ENCODE data around the gene CSGALNACT2.
"Not testable (repeated sequence)": the region's sequence is repeated elsewhere in the genome, so short reads cannot be mapped to it uniquely, and the experiment has no call there.

CSGALNACT2 gene

DNA sequence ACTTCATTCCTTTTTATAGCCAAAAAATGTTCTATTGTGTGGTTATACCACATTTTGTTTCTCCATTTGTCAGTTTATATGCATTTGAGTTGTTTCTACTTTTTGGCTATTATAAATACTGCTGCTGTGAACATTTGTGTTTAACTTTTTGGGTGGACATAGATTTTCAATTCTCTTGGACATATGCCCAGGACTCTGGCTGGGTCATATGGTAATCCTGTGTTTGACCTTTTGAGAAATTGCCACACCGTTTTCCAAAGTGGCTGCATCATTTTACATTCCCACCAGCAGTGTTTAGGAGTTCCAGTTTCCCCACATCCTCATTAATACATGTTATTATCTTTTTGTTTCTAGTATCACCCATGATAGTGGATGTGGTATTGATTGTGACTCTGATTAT is 39.4 kb downstream of the CSGALNACT2 start:
- no peak for DNase-seq (ENCODE audit: low read depth in 2 of 2)

GRCh38 chr10:43181146-43181545 is 42.9 kb downstream of the CSGALNACT2 start:
- no peak for DNase-seq (ENCODE audit: low read depth in 2 of 2)

DNA sequence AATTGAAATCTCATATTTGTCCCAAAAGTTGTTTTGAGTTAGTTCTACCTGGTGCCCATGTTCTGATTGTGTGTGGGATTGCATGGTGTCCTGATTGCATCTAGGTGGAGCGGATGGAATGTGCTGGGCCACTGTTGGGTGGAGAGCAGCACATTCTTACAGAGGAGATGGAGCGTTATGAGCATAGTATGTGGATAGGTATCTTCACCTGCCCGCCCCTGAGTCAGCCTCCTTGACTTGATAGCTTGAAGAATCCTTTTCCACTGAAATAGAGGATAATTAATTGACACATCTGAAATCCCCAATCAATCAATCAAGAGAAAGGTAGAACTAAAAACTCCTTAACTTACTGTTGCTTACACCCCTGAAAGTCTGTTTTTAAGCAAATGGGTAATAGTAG is 45.5 kb downstream of the CSGALNACT2 start:
- not testable (repeated sequence) for DNase-seq (ENCODE audit: low read depth in 2 of 2)

DNA sequence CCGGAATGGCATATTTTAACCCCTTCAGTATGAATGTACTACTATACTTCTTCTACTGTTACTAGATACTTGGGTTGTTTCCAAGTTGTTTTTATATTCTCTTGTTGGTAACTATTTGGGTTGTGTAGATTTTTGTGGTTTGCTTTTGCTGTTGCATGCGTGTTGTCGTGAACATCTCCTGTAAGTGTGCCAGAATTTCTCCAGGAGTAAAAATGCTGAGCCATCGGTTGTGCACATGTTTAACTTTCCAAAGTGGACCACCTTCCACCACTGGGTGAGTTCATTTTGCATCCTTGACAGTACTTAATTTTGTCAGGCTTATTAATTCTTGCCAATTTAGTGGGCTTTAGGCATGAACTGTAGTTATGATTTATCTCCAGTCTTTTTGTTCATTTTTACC is 47.9 kb downstream of the CSGALNACT2 start:
- no peak for DNase-seq (ENCODE audit: low read depth in 2 of 2)

DNA sequence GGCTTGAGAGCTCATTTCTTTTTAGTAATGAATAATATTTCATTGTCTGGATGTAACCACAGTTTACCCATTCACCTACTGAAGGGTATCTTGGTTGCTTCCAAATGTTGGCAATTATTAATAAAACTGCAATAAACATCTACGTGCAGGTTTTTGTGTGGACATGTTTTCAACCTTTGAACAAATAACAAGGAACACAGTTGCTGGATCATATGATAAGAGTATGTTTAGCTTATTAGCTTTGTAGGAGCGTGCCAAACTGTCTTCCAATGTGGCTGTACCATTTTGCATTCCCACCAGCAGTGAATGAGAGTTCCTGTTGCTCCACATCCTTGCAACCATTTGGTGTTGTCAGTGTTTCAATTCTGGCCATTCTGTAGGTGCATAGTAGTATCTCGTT is 49.0 kb downstream of the CSGALNACT2 start:
- DNase-seq (ENCODE audit: low read depth in 2 of 2), result no peak

- DNase-seq (ENCODE audit: low read depth in 2 of 2), result no peak
Measured at GRCh38 chr10:43188702-43189101, 50.5 kb downstream of the CSGALNACT2 start.

DNA sequence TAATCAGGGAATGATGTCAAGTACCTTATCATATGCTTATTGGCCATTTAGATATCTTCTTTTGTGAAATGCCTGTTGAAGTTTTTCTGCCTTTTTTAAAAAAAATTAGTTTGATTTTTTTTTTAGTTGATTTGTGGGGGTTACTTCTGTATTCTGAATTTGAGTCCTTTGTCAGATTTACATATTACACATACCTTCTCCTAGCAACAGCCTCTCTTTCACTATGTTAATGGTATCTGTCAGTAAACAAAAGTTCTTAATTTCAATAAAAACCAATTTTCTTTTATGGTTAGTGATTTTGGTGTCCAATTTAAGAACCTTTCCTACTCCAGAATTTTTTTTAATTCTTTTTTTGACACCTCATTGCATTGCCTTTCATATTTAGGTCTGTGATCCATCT is 52.0 kb downstream of the CSGALNACT2 start:
- no peak for DNase-seq (ENCODE audit: low read depth in 2 of 2)

DNA sequence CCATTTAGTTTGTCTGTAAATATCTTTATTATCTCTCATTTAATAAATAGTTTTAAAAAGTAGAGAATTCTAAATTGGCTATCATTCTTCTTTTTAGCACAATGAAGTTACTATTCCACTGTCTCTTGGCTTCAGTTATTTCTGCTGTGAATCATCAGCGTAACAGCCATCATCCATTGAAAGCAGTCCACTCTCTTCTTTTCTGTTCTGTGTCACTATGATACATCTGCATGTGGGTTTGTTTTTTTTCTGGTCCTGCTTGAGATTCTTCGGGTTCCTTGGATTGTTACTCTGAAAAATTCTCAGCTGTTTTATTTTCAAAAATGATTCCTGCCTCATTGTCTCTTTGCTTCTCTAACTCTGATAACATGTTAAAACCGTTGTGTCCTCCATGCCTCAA is 52.5 kb downstream of the CSGALNACT2 start:
- DNase-seq (ENCODE audit: low read depth in 2 of 2), result no peak

DNA sequence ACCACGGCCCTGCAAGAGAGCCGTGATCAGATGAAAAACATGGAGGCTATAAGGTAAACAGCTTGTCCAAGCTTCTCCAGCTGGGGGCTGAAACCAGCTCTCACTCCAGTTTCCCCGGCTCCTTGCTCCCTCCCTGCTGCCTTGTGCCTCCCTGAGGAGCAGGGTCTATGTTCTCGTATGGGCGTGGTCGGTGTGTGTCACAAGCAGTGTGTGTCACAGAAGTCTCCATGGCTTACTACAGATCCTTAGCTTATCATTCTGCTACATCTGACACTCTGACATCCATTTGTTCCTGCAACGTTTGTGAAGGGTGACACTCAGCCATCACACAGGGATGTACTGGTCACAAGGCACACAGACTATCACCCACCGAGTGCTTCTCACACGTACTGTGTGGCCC is 54.6 kb downstream of the CSGALNACT2 start:
- no peak for DNase-seq (ENCODE audit: low read depth in 2 of 2)

- no peak for DNase-seq (ENCODE audit: low read depth in 2 of 2)
Measured at GRCh38 chr10:43193496-43194080, 55.3 kb downstream of the CSGALNACT2 start.

DNA sequence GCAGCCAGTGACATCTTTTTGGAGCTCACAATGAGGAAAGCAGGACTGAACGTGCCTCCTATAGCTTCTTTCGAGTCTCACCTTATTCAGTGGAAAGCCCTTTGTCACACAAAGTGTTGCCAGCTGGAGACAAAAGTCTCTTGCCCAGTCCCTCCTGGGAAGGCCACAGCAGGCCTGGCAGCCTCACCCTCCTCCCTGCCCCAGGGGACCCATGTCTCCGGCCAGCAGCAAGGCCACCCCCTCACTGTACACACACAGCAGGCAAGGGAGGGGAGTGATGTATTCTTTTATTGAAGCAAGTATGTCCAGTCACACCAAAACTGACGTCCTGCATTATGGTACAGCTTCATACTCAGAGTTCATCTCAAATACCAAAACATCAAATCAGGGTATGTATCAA is 56.0 kb downstream of the CSGALNACT2 start:
- DNase-seq (ENCODE audit: low read depth in 2 of 2), result no peak

GRCh38 chr10:43194859-43195258 is 56.6 kb downstream of the CSGALNACT2 start:
- DNase-seq (ENCODE audit: low read depth in 2 of 2), result no peak

DNA sequence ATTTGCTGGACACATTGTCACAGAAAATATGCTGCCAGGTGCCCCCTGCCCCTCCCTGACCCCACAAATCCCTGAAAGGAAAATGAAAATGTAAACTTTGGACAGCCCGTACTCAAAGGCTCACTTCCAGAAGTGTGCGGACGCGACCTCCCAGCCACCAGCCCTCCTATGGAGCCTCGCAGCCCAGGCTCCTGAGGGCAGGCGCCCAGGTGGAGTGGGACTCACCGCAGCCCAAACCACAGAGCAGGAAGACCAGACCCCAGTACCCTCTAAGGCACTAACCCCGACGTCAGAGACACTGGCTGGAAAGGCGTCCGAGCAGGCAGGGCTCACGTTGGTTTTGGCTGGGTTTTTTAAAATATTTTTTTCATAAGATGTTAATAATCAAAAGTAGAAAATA is 57.3 kb downstream of the CSGALNACT2 start:
- no peak for DNase-seq (ENCODE audit: low read depth in 2 of 2)

DNA sequence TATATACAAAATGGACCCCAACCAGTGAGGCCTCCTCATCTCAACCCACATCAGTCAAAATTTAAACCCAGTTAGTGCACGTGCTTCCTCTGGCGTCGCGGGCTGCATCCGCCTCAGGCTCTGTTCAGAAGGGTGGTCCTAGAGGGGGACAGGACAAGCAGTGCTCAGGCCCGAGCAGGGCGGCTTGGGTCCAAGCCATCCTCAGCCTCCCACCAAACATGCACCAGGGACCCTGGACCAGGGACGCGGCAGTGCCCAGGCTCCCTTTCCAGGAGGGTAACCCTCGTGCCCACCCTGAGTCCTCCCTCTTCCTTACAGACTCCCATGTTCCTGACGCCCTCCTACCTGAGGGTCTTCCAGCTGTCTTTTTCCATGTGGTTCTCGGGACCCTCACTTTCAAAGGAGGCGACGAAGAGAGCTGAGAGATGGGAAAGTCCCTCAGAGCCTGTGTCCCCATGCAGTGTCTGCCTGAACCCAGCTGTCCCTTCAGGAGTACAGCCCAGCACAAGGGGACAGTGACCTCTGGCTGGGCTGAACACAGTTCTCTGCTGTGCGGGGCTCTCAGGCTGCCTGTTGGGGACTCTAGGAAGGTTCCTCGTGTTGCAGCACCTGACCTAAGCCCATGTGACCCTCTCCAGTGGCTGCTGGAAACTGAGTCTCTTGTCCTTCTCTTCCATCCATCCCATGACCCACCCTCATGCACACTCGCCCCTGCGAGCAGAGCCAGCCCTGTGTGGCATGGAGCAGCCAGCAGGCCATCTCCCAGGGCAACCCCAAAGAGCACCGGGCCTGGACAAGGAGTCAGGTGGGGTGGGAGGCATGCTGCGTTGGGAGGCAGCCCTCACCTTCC is 58.1 kb downstream of the CSGALNACT2 start:
- no peak for DNase-seq (ENCODE audit: low read depth in 2 of 2)

- DNase-seq (ENCODE audit: low read depth in 2 of 2), result no peak
Measured at GRCh38 chr10:43196981-43197833, 59.0 kb downstream of the CSGALNACT2 start.

DNA sequence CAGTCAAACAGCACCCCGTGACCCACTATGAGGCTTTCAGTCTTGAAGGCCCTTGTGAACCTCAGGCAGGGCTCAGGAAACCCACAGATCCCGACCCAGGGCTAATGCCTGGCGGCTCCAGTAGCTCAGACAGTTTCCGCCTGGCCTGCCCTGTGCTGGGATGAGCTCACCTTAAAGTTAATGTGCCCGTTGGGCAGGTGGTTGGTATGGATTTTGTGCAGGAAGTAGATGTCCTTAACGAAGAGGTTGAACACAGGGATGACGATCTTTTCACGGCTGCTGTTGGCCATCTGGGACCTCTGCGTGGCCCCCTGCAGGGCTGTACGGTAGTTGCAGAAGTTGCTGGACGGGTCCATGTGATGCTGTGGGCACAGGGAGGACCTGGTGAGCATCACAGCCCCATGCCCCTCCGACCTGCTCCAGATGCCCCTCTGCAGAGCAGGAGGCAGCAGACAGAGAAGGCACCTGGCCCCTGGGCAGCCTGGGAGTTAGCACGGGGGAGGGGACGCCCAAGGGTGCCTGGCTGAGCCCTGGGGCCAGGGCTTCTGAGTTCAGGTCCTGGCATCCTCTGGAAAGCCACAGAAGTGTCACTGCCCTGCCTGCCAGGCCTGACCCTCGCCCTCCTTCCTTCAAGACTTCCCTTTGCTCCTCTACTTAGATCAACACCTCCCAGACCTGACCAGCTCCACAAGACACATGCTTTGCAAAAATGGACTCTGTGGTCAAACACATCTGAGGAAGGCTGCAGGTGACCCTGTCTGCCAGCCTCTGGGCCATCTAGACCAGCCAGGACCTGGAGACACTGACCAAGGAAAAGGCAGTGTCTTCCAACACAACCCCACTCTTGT is 59.8 kb downstream of the CSGALNACT2 start:
- DNase-seq (ENCODE audit: low read depth in 2 of 2), result no peak

- no peak for DNase-seq (ENCODE audit: low read depth in 2 of 2)
Measured at GRCh38 chr10:43198682-43199005, 60.4 kb downstream of the CSGALNACT2 start.

DNA sequence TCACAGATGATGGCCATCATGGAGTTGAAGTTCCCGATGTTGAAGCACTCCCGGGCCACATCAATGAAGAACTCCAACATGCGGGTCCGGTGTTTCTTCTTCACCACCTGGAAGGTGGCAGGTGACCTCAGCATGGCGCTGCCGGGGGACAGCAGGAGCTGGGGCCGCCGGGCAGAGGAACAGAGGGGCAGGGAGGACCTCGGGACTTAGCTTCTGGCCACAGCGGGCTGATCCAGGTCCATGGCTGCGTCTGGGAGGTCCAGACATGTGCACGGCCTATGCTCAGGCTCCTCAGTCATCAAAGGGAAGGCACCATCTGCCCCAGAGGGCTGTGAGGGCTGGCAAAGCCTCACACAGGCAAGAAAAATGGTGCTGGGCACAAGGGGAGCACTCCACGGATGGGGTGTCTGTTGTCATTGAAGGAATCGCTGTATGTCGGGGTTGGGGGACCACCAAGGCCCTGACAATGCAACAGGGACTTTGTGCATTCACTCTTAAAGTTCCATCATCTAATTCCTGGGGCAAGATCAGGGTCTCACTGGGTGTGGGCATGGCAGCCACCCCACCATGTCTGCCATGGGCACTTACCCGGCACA is 60.9 kb downstream of the CSGALNACT2 start:
- DNase-seq (ENCODE audit: low read depth in 2 of 2), result no peak

DNA sequence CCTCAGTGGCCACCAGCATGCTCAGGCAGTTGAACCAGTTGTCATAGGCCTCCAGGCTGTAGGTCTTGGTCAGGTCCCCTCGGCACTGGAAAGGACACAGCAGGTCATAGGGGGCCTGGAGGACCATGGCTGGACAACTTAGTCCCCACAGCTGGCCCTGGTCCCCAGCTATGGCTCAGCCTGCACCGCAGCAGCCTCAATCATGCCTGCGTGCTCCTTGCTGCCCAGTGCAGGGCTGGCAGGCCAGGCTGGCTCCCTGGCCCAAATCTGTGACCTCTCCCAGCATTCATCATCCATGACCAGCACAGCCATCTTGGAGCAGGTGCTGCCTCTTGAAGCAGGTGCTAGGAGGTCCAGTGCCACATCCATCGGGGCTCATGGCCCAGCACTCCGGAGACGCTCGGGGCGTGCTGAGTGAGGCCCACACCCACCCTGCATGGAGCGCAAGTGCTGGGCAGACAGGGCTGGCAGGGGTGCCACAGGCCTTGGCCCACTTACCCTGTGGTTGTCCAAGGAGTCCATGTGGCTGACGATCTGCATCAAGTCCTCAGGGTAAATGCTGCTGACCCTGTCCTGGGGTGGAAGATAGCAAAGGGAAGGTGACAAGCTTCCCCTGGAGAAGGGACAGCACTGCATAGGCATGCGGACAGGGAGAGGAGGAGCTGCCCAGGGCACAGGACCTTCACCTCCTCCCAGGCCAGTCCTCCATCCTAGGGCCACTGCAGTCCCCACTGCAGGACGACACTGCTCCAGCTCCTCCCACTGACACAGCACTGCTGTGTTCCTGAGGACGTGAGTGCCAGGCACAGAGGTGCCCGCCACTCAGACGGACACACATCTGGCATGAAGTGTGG is 61.7 kb downstream of the CSGALNACT2 start:
- no peak for DNase-seq (ENCODE audit: low read depth in 2 of 2)
